ENCODE measurements around the gene ZNG1A.

DNA sequence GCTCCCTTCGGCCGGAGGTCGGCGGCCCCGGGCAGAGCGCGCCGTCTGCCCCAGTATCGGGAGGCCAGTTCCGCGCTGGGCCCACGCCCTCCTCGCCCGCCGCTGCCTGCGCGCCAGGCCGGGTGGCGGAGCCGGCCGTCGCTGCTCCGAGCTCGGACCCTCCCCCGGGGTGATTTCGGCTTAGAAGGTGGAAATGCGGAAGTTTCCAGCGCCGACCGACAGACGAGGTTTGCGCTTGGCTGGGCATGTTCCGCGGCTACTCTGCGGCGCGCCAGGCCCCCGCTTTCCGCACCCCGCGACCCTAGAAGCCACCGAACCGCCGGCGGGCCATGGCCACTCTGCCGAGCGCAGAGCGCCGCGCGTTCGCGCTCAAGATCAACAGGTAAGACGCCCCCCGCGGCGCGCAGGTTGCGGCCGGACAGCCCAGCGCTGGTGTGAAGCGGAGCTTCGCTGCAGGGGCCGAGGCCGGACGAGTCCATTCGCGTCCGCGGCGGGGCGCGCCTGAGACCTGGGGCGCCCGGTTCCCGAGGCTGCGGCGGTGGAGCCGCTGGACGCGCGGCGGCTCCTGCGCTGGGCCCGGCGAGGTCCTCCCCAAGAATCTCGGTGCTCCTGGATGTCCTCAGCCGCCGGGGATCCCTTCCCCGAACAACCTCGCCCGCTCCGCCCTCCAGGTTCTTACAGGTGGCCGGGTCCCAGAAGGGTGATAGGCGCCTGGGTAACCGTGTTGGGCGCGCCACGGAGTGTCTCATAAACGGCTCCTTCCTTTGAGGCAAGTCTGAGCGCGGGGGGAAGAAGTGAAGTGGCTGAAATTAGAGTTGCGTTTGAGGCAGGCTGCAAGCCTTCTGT is 36.0 kb upstream of the ZNG1A start, which contains the start of gene DOCK8:
- TF ChIP-seq REST (IDR thresholded peaks at IDR 0.05; ENCODE audit: low read depth) (no peak), CEBPB (IDR thresholded peaks at IDR 0.05) (no peak)
